ENCODE measurements around the gene RGMA.

RGMA gene

DNA sequence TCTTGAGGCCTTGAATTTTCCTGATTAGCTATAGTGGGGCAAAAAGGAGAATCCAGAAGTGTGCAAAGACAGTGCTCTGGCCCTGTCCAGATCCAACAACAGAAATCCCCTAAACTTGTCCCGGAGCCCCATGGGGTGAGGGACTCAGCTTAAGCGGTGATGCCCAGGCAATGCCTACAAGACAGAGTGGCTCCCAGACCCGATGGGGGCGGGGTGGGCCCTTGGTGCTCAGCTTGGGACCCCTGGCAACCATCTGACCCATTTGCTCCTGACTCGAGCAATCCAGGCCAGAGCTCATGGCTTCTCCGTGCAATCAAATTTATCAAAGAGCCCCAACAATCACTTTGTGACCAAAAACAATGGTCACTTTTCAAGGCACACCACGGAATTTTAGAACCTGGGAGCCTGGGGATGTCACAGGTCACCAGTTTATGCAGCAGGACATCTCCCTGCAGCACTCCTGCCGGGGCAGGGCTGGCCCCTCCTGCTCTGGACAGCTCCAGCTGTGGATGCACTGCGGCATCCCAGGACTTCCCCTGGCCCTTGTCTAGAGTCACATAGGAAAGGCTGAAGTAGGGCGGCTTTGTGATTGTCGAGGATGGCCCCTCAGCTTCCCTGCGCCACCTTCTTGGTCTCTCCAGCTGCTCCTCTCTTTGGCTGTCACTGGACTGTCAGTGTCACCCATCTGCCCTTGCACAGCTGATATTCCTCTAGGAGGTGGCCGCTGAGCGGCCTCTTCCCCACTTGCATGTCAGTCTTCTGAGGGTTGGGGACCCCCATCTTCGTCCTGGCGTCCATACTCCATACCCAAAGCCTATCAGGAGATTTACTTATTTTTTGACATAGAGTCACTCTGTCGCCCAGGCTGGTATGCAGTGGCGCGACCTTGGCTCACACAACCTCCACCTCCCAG lies 28.4 kb downstream of the RGMA start:
- in situ Hi-C loops (cut with HindIII; ENCODE audit: low pct_ligation_motif_present, low sequenced_read_pairs): no loop called here
- Histone ChIP-seq H3K27me3 (replicated peaks) (peaks cover 14% of the 10 kb centered on the region), H3K36me3 (replicated peaks) (no peaks in the 10 kb centered on the region), H3K27ac (no peak overlapping the region), H3K4me3 (ENCODE audit: low read depth, low read length) (no peak overlapping the region)
- no peak for DNase-seq
- no peak for TF ChIP-seq CTCF (IDR thresholded peaks at IDR 0.05; ENCODE audit: low read depth, low read length, missing control alignments)

DNA sequence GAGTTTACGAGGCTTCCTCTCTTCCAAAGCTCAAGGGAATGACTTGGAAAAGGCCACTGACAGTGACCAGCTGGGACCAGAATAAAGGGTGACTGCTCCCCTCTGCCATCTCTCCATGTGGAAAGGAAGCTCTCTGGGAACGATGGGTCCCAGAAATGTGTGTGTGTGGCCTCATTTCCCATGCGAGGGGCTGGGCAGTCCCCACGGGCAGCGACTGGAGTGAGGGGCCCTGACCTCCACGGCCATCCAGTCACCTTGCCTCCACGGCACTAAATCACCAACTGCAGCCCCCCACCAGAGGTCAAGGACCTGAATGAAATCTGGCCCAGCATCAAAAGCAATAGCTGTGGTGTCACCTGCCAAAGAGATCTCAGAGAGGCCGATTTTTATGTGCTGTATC lies 29.6 kb downstream of the RGMA start:
- Histone ChIP-seq H3K27me3 (replicated peaks) (peaks cover 14% of the 10 kb centered on the region), H3K4me3 (ENCODE audit: low read depth, low read length) (no peak overlapping the region), H3K27ac (no peak overlapping the region), H3K36me3 (replicated peaks) (no peaks in the 10 kb centered on the region)
- DNase-seq: no peak
- TF ChIP-seq CTCF (IDR thresholded peaks at IDR 0.05; ENCODE audit: low read depth, low read length, missing control alignments): no peak
- in situ Hi-C loops (cut with HindIII; ENCODE audit: low pct_ligation_motif_present, low sequenced_read_pairs): no loop called here

GRCh38 chr15:93058904-93059427 lies 30.0 kb downstream of the RGMA start:
- no peak for DNase-seq
- TF ChIP-seq CTCF (IDR thresholded peaks at IDR 0.05; ENCODE audit: low read depth, low read length, missing control alignments): no peak
- Histone ChIP-seq H3K27ac (no peak overlapping the region), H3K36me3 (replicated peaks) (no peaks in the 10 kb centered on the region), H3K27me3 (replicated peaks) (peaks cover 10% of the 10 kb centered on the region), H3K4me3 (ENCODE audit: low read depth, low read length) (no peak overlapping the region)
- in situ Hi-C loops (cut with HindIII; ENCODE audit: low pct_ligation_motif_present, low sequenced_read_pairs): no loop called here

- Histone ChIP-seq H3K4me3 (ENCODE audit: low read depth, low read length) (no peak overlapping the region), H3K27me3 (replicated peaks) (peaks cover 4% of the 10 kb centered on the region), H3K36me3 (replicated peaks) (no peaks in the 10 kb centered on the region), H3K27ac (no peak overlapping the region)
- no peak for TF ChIP-seq CTCF (IDR thresholded peaks at IDR 0.05; ENCODE audit: low read depth, low read length, missing control alignments)
- DNase-seq: no peak
- in situ Hi-C loops (cut with HindIII; ENCODE audit: low pct_ligation_motif_present, low sequenced_read_pairs): no loop called here
Measured at GRCh38 chr15:93058128-93058527, 30.9 kb downstream of the RGMA start.

DNA sequence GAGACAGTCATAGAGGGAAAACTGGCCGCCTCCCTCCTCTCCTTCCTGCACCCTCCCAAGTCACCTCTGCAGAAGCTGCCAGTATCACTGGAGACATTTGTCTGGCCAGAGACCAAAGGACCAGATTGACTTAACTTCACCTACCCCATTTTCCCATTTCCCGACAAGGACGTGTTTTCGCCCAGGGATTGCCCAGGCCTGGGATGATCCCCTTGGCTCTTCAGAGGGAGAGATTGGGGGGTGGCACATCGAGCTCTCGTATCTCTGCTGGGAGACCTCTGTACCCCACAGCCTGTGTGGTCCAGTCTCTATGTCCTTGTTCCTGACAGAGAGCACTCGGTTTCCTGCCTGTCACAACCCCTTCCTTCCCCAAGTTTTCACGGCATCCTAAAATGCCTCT lies 31.4 kb downstream of the RGMA start:
- H3K27ac ChIP-seq: no peak overlapping the region
- no peak for DNase-seq
- in situ Hi-C loops (cut with HindIII; ENCODE audit: low pct_ligation_motif_present, low sequenced_read_pairs): no loop called here
- no peak overlapping the region for H3K4me3 ChIP-seq (ENCODE audit: low read depth, low read length)
- no peak for TF ChIP-seq CTCF (IDR thresholded peaks at IDR 0.05; ENCODE audit: low read depth, low read length, missing control alignments)
- peaks cover 3% of the 10 kb centered on the region for H3K27me3 ChIP-seq (replicated peaks)
- H3K36me3 ChIP-seq (replicated peaks): no peaks in the 10 kb centered on the region
